Smooth muscle cell (in vitro differentiated cells): ENCODE data around the gene OTOGL. TPM values are rescaled to one million over a fixed set of nuclear protein-coding genes. Genes with fewer than 3 reads are reported as not detected.

Experiments used
- DNase-seq: peaks from one replicate; lab custom pipeline; 2025; ENCODE audit not compliant: unreplicated experiment; lab: John Stamatoyannopoulos, UW
- H2AFZ ChIP-seq: fragments of 200-600 bp; sonication (generic); 2 replicates; pipeline ENCODE4 v1.6.0; 2016; ENCODE audit warnings: antibody characterized with exemption, low read depth, mild to moderate bottlenecking
- H3F3A ChIP-seq: fragments of 200-600 bp; sonication (generic); 2 replicates; pipeline ENCODE4 v1.6.0; 2017; ENCODE audit warnings: antibody characterized with exemption, low read depth
- H3K27ac ChIP-seq: fragments of 200-600 bp; sonication (generic); 2 replicates; pipeline ENCODE4 v1.5.1; 2016; ENCODE audit warnings: low read depth, mild to moderate bottlenecking
- H3K27me3 ChIP-seq: fragments of 200-600 bp; sonication (generic); 2 replicates; pipeline ENCODE4 v1.6.1; 2016; ENCODE audit warnings: low read depth, mild to moderate bottlenecking
- H3K36me3 ChIP-seq: fragments of 200-600 bp; sonication (generic); 2 replicates; pipeline ENCODE4 v1.5.1; 2016; ENCODE audit warnings: low read depth
- H3K4me1 ChIP-seq: fragments of 200-600 bp; sonication (generic); 2 replicates; pipeline ENCODE4 v1.5.1; 2016; ENCODE audit warnings: low read depth
- H3K4me2 ChIP-seq: fragments of 200-600 bp; sonication (generic); 2 replicates; pipeline ENCODE4 v1.6.0; 2016; ENCODE audit warnings: mild to moderate bottlenecking
- H3K4me3 ChIP-seq: fragments of 200-600 bp; sonication (generic); 2 replicates; pipeline ENCODE4 v1.5.1; 2016; ENCODE audit warnings: mild to moderate bottlenecking
- H3K79me2 ChIP-seq: fragments of 200-600 bp; sonication (generic); 2 replicates; pipeline ENCODE4 v1.6.0; 2016; ENCODE audit warnings: low read depth, mild to moderate bottlenecking
- H3K9ac ChIP-seq: fragments of 200-600 bp; sonication (generic); 2 replicates; pipeline ENCODE4 v1.6.0; 2016; ENCODE audit warnings: low read depth
- H3K9me3 ChIP-seq: fragments of 200-600 bp; sonication (generic); replicated peaks from 2 replicates; pipeline ENCODE4 v1.5.1; 2016; ENCODE audit warnings: low read depth
- H4K20me1 ChIP-seq: fragments of 200-600 bp; sonication (generic); 2 replicates; pipeline ENCODE4 v1.6.0; 2016; ENCODE audit warnings: low read depth
- CTCF ChIP-seq: fragments of 200-600 bp; sonication (generic); IDR thresholded peaks from 2 replicates; pipeline ENCODE4 v1.5.1; 2017; ENCODE audit warnings: borderline replicate concordance, mild to moderate bottlenecking, antibody characterized with exemption; ENCODE audit not compliant: insufficient read depth, poor library complexity, severe bottlenecking
- WGBS: methylation state at CpG from one replicate; pipeline ENCODE4 v1.1.7; 2016; ENCODE audit warnings: low lambda C conversion rate; 5-methylcytosine and 5-hydroxymethylcytosine counted together
- polyA plus RNA-seq: library from polyadenylated mRNA; unstranded; fragments of >200 nt; fragmentation: Nextera tagmentation; extraction: Ambion mirVana; gene quantifications from 2 replicates; pipeline ENCODE4 v1.2.1, GENCODE V29; 2016
- total RNA-seq: library from RNA; depleted of rRNA; stranded (reverse); fragments of >200 nt; gene quantifications from 2 replicates; pipeline ENCODE4 v1.2.3, GENCODE V29; 2014

Gene OTOGL
- total and polyA plus RNA-seq, 2 experiments from 2014 or later, result 0.09 TPM; not detected in 1

DNA sequence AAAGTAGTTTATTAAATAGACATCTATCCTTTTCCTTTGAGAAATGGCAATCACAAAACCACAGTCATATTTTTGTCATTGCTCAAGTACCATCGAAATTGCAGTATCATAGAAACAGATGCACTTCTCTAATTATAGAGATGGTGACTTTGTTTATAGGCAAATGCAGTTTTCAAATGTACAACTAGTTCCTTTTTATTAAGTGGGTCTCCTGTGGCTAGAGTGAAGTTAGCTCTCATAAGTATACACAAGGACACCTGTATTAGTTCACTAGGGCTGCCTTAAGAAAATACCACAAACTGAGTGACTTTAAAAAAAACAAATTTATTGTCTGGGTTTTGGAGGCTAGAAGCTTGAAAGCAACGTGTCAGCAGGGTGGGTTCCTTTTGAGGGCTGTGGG, 62.8 kb downstream of the OTOGL start:
- DNase-seq, result no peak
- Histone ChIP-seq H3K79me2 (no peaks in the 10 kb centered on the region), H3K4me1 (no peaks in the 10 kb centered on the region), H2AFZ (no peak overlapping the region), H3K4me3 (no peak overlapping the region), H3F3A (no peaks in the 10 kb centered on the region), H3K36me3 (no peaks in the 10 kb centered on the region), H4K20me1 (no peaks in the 10 kb centered on the region), H3K27me3 (no peaks in the 10 kb centered on the region), H3K27ac (no peak overlapping the region), H3K9ac (no peak overlapping the region), H3K9me3 (no peaks in the 10 kb centered on the region), H3K4me2 (no peak overlapping the region)
- no peak for TF ChIP-seq CTCF
- WGBS, result 85% methylated on average over 2 of the region's 2 CpGs

- H3K27me3 ChIP-seq, result no peaks in the 10 kb centered on the region
- H3K27ac ChIP-seq, result no peak overlapping the region
- no peak overlapping the region for H2AFZ ChIP-seq
- H4K20me1 ChIP-seq, result no peaks in the 10 kb centered on the region
- DNase-seq, result no peak
- H3K79me2 ChIP-seq, result no peaks in the 10 kb centered on the region
- no peaks in the 10 kb centered on the region for H3K9me3 ChIP-seq
- H3K4me3 ChIP-seq, result no peak overlapping the region
- no peaks in the 10 kb centered on the region for H3K4me1 ChIP-seq
- TF ChIP-seq CTCF, result no peak
- H3K36me3 ChIP-seq, result no peaks in the 10 kb centered on the region
- no peak overlapping the region for H3K4me2 ChIP-seq
- H3K9ac ChIP-seq, result no peak overlapping the region
- H3F3A ChIP-seq, result no peaks in the 10 kb centered on the region
These were observed 66.4 kb downstream of the OTOGL start for GRCh38 chr12:80165746-80166145.

- no peak overlapping the region for H2AFZ ChIP-seq
- no peaks in the 10 kb centered on the region for H3K9me3 ChIP-seq
- H3K9ac ChIP-seq, result no peak overlapping the region
- TF ChIP-seq CTCF, result no peak
- no peaks in the 10 kb centered on the region for H4K20me1 ChIP-seq
- 86% methylated on average over 2 of the region's 2 CpGs for WGBS
- H3K4me1 ChIP-seq, result no peaks in the 10 kb centered on the region
- no peaks in the 10 kb centered on the region for H3K27me3 ChIP-seq
- H3K79me2 ChIP-seq, result no peaks in the 10 kb centered on the region
- no peak overlapping the region for H3K4me3 ChIP-seq
- no peak for DNase-seq
- no peaks in the 10 kb centered on the region for H3F3A ChIP-seq
- H3K27ac ChIP-seq, result no peak overlapping the region
- H3K4me2 ChIP-seq, result no peak overlapping the region
- no peaks in the 10 kb centered on the region for H3K36me3 ChIP-seq
These were observed 67.4 kb downstream of the OTOGL start for GRCh38 chr12:80166751-80167150.

DNA sequence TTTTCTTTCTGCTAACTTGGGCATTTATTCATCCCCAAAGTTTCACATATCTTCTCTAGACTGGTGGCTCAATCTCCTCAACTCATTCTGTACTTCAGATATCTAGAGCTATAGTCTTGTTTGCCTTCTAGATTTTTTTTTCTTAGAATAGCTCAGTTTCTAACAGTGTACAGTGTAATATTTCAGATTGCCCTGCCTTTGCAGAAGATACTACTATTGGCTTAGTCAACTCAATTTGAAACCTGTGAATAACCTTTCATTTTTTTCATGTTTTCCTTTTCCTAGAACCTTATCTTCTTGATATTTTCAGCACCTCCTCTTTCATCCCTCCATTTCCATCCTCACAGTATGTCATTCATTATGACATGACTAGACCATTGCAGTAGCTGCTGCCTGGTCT, 69.6 kb downstream of the OTOGL start:
- Histone ChIP-seq H3K9ac (no peak overlapping the region), H3F3A (no peaks in the 10 kb centered on the region), H3K9me3 (no peaks in the 10 kb centered on the region), H2AFZ (no peak overlapping the region), H3K79me2 (no peaks in the 10 kb centered on the region), H3K4me1 (no peaks in the 10 kb centered on the region), H4K20me1 (no peaks in the 10 kb centered on the region), H3K36me3 (no peaks in the 10 kb centered on the region), H3K4me2 (no peak overlapping the region), H3K27me3 (no peaks in the 10 kb centered on the region), H3K4me3 (no peak overlapping the region), H3K27ac (no peak overlapping the region)
- TF ChIP-seq CTCF, result no peak
- no peak for DNase-seq
